ENCODE data around the gene TMEM254.
"Not testable (repeated sequence)": the region's sequence is repeated elsewhere in the genome, so short reads cannot be mapped to it uniquely, and the experiment has no call there.

The TMEM254 gene

DNA sequence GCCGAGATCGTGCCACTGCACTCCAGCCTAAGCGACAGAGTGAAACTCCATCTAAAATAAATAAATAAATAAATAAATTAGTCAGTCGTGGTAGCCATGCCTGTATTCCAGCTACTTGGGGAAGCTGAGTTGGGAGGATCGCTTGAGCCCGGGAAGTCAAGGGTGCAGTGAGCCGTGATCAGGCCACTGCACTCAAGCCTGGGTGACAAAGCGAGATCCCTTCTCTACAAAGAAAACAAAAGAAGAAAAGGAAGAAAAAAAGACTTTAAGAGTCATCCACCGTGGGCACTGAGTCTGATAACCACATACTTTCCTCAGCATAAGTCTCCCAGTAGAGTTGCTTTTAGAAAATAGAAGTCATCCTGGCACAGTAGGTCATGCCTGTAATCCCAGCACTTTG lies 2.6 kb downstream of the TMEM254 start:
- H3K4me3 ChIP-seq (ENCODE audit: low read length) = no peak overlapping the region
- no peak for DNase-seq (ENCODE audit: low read depth)
- TF ChIP-seq, protein P1, sequence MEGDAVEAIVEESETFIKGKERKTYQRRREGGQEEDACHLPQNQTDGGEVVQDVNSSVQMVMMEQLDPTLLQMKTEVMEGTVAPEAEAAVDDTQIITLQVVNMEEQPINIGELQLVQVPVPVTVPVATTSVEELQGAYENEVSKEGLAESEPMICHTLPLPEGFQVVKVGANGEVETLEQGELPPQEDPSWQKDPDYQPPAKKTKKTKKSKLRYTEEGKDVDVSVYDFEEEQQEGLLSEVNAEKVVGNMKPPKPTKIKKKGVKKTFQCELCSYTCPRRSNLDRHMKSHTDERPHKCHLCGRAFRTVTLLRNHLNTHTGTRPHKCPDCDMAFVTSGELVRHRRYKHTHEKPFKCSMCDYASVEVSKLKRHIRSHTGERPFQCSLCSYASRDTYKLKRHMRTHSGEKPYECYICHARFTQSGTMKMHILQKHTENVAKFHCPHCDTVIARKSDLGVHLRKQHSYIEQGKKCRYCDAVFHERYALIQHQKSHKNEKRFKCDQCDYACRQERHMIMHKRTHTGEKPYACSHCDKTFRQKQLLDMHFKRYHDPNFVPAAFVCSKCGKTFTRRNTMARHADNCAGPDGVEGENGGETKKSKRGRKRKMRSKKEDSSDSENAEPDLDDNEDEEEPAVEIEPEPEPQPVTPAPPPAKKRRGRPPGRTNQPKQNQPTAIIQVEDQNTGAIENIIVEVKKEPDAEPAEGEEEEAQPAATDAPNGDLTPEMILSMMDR (conservative IDR thresholded peaks at IDR 0.05; ENCODE audit: low read depth, low read length) = no peak

DNA sequence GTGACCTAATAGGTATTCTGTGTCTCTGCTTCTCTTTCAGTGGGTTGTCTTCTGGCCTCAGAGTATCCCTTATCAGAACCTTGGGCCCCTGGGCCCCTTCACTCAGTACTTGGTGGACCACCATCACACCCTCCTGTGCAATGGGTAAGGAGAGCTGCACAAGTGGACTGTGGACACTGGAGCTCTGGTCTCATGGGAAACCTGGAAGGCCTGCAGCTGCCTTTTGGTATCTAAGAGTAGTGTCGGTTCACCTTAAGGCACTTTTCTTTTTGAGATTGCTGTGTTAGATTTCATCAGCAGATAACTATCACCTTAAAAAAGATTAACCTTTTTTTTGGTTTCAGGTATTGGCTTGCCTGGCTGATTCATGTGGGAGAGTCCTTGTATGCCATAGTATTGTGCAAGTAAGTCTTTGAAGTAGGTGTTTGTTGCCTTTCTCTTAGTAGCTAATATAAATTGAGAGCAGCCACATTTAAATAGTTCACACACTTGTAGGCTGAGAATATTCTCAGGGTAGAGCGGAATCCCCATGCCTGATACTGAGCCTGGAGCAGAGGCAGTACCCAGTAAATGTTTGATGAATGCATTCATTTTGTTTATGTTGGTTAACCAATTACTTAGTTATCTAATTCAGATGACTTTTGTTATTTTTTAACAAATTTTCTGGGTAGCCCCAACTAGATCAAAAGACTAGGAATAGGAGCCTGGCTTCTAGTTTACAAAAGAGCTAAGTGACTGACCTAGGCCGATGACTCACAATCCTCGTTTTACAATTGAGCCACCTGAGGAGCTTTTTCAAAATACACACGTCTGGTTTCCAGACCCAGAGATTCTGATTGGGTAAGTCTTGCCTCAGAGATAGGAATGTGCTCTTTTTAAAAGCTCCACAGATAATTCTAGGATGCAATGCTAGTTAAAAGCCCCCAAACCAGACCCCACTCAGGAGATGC lies 3.6 kb downstream of the TMEM254 start:
- no peak for DNase-seq (ENCODE audit: low read depth)
- H3K4me3 ChIP-seq (ENCODE audit: low read length) = no peak overlapping the region
- TF ChIP-seq, protein P1 (conservative IDR thresholded peaks at IDR 0.05; ENCODE audit: low read depth, low read length) = no peak

DNA sequence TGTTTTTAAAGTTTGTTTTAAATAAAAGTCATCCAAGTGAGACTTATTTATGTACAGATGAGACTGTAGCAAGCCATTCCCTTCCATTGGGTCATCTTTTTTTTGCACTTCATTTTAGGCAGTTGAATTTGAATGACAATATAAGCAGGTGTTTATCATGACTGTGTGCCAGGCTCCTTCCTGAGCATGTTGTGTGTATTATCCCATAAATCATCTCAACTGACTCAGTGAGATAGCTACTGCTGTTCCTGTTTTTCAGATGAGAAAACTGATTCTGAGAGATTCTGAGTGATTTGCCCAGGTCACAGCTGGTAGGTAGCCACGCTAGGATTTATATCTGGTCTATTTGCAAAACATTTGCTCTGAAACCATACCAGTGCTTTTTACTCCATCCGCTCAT lies 11.7 kb downstream of the TMEM254 start:
- H3K4me3 ChIP-seq (ENCODE audit: low read length) = no peak overlapping the region
- TF ChIP-seq, protein P1 (conservative IDR thresholded peaks at IDR 0.05; ENCODE audit: low read depth, low read length) = no peak
- no peak for DNase-seq (ENCODE audit: low read depth)

DNA sequence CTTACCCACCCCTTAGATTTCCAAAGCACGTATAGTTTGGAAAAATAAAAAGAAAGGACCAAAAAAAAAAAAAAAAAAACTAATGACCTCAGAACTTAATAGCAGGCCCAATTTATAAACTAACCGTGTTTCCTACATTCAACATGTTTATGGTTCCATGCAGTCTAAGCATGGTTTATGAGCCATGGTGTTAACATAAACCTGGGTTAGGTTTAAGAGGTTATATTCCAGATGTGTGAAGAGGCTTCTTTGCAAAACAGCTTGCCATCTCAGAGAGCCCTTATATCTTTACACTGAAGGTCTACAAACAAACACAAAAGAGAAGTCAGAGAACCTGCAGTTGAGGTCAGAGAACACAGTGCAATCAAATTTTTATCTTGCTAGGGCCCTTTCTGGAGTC lies 15.8 kb downstream of the TMEM254 start:
- DNase-seq (ENCODE audit: low read depth) = no peak
- TF ChIP-seq, protein P1 (conservative IDR thresholded peaks at IDR 0.05; ENCODE audit: low read depth, low read length) = no peak
- H3K4me3 ChIP-seq (ENCODE audit: low read length) = no peak overlapping the region

DNA sequence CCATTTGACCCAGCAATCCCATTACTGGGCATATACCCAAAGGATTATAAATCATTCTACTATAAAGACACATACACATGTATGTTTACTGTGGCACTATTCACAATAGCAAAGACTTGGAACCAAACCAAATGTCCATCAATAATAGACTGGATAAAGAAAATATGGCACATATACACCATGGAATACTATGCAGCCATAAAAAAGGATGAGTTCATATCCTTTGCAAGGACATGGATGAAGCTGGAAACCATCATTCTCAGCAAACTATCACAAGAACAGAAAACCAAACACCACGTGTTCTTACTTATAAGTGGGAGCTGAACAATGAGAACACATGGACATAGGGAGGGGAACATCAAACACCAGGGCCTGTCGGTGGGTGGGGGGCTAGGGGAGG lies 19.8 kb downstream of the TMEM254 start:
- H3K4me3 ChIP-seq (ENCODE audit: low read length); DNase-seq (ENCODE audit: low read depth): not testable (repeated sequence)

DNA sequence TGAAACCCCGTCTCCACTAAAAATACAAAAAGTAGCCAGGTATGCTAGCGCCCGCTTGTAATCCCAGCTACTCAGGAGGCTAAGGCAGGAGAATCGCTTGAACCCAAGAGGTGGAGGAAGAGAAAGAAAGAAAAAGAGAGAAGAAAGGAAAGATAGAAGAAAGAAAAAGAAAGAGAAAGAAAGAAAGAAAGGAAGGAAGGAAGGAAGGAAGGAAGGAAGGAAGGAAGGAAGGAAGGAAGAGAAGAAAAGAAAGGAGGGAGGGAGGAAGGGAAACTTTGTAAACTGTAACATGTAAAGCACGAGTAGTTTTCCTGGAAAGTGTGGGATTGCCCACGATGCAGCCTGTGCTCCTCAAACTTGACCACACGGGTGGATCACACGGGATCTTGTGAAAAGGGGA lies 20.8 kb downstream of the TMEM254 start:
- H3K4me3 ChIP-seq (ENCODE audit: low read length); DNase-seq (ENCODE audit: low read depth): not testable (repeated sequence)

DNA sequence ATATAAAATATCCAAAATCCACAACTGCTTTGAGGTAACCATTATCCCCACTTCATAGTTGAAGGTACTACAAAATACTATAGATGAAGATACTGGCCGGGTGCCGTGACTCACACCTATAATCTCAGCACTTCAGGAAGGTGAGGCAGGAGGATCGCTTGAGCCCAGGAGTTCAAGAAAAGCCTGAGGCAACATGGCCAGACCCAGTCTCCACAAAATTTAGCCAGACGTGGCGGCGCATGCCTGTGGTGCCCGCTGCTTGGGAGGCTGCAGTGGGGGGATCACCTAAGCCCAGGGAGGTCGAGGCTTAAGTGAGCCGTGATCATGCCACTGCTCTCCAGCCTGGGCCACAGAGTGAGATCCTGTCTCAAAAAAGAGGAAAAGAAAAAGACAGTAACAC lies 21.7 kb downstream of the TMEM254 start:
- DNase-seq (ENCODE audit: low read depth) = no peak
- TF ChIP-seq, protein P1 (conservative IDR thresholded peaks at IDR 0.05; ENCODE audit: low read depth, low read length) = no peak
- no peak overlapping the region for H3K4me3 ChIP-seq (ENCODE audit: low read length)

Data from retinal pigment epithelial cell (primary cell).